ENCODE measurements around the gene DEK.

Gene DEK

GRCh38 chr6:18221288-18221615 lies 43.1 kb downstream of the DEK start:
- Histone ChIP-seq H3K36me3 (ENCODE audit: control insufficient read depth, insufficient read depth, low read length) (peaks cover under 1% of the 10 kb centered on the region; the same call in 1 of the 2 replicates), H3K27ac (ENCODE audit: low read length) (no peak overlapping the region), H3K9me3 (ENCODE audit: control insufficient read depth, insufficient read depth, low read length) (no peaks in the 10 kb centered on the region), H3K27me3 (ENCODE audit: control insufficient read depth, insufficient read depth, low read length) (no peaks in the 10 kb centered on the region), H3K4me1 (ENCODE audit: control insufficient read depth, insufficient read depth, low read length) (no peaks in the 10 kb centered on the region), H3K4me3 (ENCODE audit: low read length) (no peak overlapping the region)
- WGBS (ENCODE audit: insufficient coverage, insufficient read length) = no CpG with 5 or more reads among the region's 4 CpGs
- DNase-seq (ENCODE audit: low read depth, low spot score) = no peak

GRCh38 chr6:18219591-18219990 lies 44.7 kb downstream of the DEK start:
- H3K36me3 ChIP-seq (ENCODE audit: control insufficient read depth, insufficient read depth, low read length) = no peaks in the 10 kb centered on the region
- no peaks in the 10 kb centered on the region for H3K9me3 ChIP-seq (ENCODE audit: control insufficient read depth, insufficient read depth, low read length)
- WGBS (ENCODE audit: insufficient coverage, insufficient read length) = no CpG with 5 or more reads among the region's 7 CpGs

GRCh38 chr6:18218233-18218632 lies 46.1 kb downstream of the DEK start:
- DNase-seq (ENCODE audit: low read depth, low spot score) = no peak
- no peaks in the 10 kb centered on the region for H3K27me3 ChIP-seq (ENCODE audit: control insufficient read depth, insufficient read depth, low read length)
- no CpG with 5 or more reads among the region's 3 CpGs for WGBS (ENCODE audit: insufficient coverage, insufficient read length)
- no peaks in the 10 kb centered on the region for H3K9me3 ChIP-seq (ENCODE audit: control insufficient read depth, insufficient read depth, low read length)
- no peak overlapping the region for H3K4me3 ChIP-seq (ENCODE audit: low read length)
- no peaks in the 10 kb centered on the region for H3K36me3 ChIP-seq (ENCODE audit: control insufficient read depth, insufficient read depth, low read length)
- H3K27ac ChIP-seq (ENCODE audit: low read length) = no peak overlapping the region
- no peaks in the 10 kb centered on the region for H3K4me1 ChIP-seq (ENCODE audit: control insufficient read depth, insufficient read depth, low read length)

More at GRCh38 chr6:18219591-18219990, 44.7 kb downstream of the DEK start:
- Histone ChIP-seq H3K27ac (ENCODE audit: low read length) (no peak overlapping the region), H3K4me3 (ENCODE audit: low read length) (no peak overlapping the region), H3K27me3 (ENCODE audit: control insufficient read depth, insufficient read depth, low read length) (no peaks in the 10 kb centered on the region), H3K4me1 (ENCODE audit: control insufficient read depth, insufficient read depth, low read length) (no peaks in the 10 kb centered on the region)
- no peak for DNase-seq (ENCODE audit: low read depth, low spot score)

- no CpG with 5 or more reads among the region's 7 CpGs for WGBS (ENCODE audit: insufficient coverage, insufficient read length)
- Histone ChIP-seq H3K27me3 (ENCODE audit: control insufficient read depth, insufficient read depth, low read length) (no peaks in the 10 kb centered on the region), H3K27ac (ENCODE audit: low read length) (no peak overlapping the region), H3K9me3 (ENCODE audit: control insufficient read depth, insufficient read depth, low read length) (no peaks in the 10 kb centered on the region), H3K4me1 (ENCODE audit: control insufficient read depth, insufficient read depth, low read length) (no peaks in the 10 kb centered on the region), H3K4me3 (ENCODE audit: low read length) (no peak overlapping the region), H3K36me3 (ENCODE audit: control insufficient read depth, insufficient read depth, low read length) (no peaks in the 10 kb centered on the region)
- DNase-seq (ENCODE audit: low read depth, low spot score) = no peak
These were observed 47.9 kb downstream of the DEK start for GRCh38 chr6:18216411-18216810.

- no CpG with 5 or more reads among the region's 7 CpGs for WGBS (ENCODE audit: insufficient coverage, insufficient read length)
- no peak for DNase-seq (ENCODE audit: low read depth, low spot score)
- H3K9me3 ChIP-seq (ENCODE audit: control insufficient read depth, insufficient read depth, low read length) = no peaks in the 10 kb centered on the region
- H3K36me3 ChIP-seq (ENCODE audit: control insufficient read depth, insufficient read depth, low read length) = no peaks in the 10 kb centered on the region; the same call in 1 of the 2 replicates
- H3K27me3 ChIP-seq (ENCODE audit: control insufficient read depth, insufficient read depth, low read length) = no peaks in the 10 kb centered on the region
- no peak overlapping the region for H3K4me3 ChIP-seq (ENCODE audit: low read length)
- no peaks in the 10 kb centered on the region for H3K4me1 ChIP-seq (ENCODE audit: control insufficient read depth, insufficient read depth, low read length)
- no peak overlapping the region for H3K27ac ChIP-seq (ENCODE audit: low read length)
These were observed 48.9 kb downstream of the DEK start for GRCh38 chr6:18215436-18215835.

- no peak for DNase-seq (ENCODE audit: low read depth, low spot score)
- no peaks in the 10 kb centered on the region for H3K4me1 ChIP-seq (ENCODE audit: control insufficient read depth, insufficient read depth, low read length)
- no CpG with 5 or more reads among the region's 4 CpGs for WGBS (ENCODE audit: insufficient coverage, insufficient read length)
- no peaks in the 10 kb centered on the region; the same call in 1 of the 2 replicates for H3K36me3 ChIP-seq (ENCODE audit: control insufficient read depth, insufficient read depth, low read length)
- H3K27ac ChIP-seq (ENCODE audit: low read length) = no peak overlapping the region
- H3K27me3 ChIP-seq (ENCODE audit: control insufficient read depth, insufficient read depth, low read length) = no peaks in the 10 kb centered on the region
- no peak overlapping the region for H3K4me3 ChIP-seq (ENCODE audit: low read length)
- no peaks in the 10 kb centered on the region for H3K9me3 ChIP-seq (ENCODE audit: control insufficient read depth, insufficient read depth, low read length)
These were observed 50.3 kb downstream of the DEK start for GRCh38 chr6:18214003-18214402.

- Histone ChIP-seq H3K4me3 (ENCODE audit: low read length) (no peak overlapping the region), H3K27me3 (ENCODE audit: control insufficient read depth, insufficient read depth, low read length) (no peaks in the 10 kb centered on the region), H3K4me1 (ENCODE audit: control insufficient read depth, insufficient read depth, low read length) (no peaks in the 10 kb centered on the region), H3K36me3 (ENCODE audit: control insufficient read depth, insufficient read depth, low read length) (no peaks in the 10 kb centered on the region; the same call in 1 of the 2 replicates), H3K9me3 (ENCODE audit: control insufficient read depth, insufficient read depth, low read length) (no peaks in the 10 kb centered on the region), H3K27ac (ENCODE audit: low read length) (no peak overlapping the region)
- no peak for DNase-seq (ENCODE audit: low read depth, low spot score)
- WGBS (ENCODE audit: insufficient coverage, insufficient read length) = no CpG with 5 or more reads among the region's 9 CpGs
These were observed 50.9 kb downstream of the DEK start for GRCh38 chr6:18213439-18213838.

- DNase-seq (ENCODE audit: low read depth, low spot score) = no peak
- H3K27me3 ChIP-seq (ENCODE audit: control insufficient read depth, insufficient read depth, low read length) = no peaks in the 10 kb centered on the region
- no peaks in the 10 kb centered on the region; the same call in 1 of the 2 replicates for H3K36me3 ChIP-seq (ENCODE audit: control insufficient read depth, insufficient read depth, low read length)
- H3K4me3 ChIP-seq (ENCODE audit: low read length) = no peak overlapping the region
- no peak overlapping the region for H3K27ac ChIP-seq (ENCODE audit: low read length)
- no CpG with 5 or more reads among the region's 4 CpGs for WGBS (ENCODE audit: insufficient coverage, insufficient read length)
- H3K9me3 ChIP-seq (ENCODE audit: control insufficient read depth, insufficient read depth, low read length) = no peaks in the 10 kb centered on the region
- 0 out of 2 replicates have a peak, but pooled peaks cover 1% of the 10 kb centered on the region for H3K4me1 ChIP-seq (ENCODE audit: control insufficient read depth, insufficient read depth, low read length)
These were observed 52.1 kb downstream of the DEK start for GRCh38 chr6:18212231-18212630.

- H3K27me3 ChIP-seq (ENCODE audit: control insufficient read depth, insufficient read depth, low read length) = no peaks in the 10 kb centered on the region
- DNase-seq (ENCODE audit: low read depth, low spot score) = no peak
- no peaks in the 10 kb centered on the region for H3K9me3 ChIP-seq (ENCODE audit: control insufficient read depth, insufficient read depth, low read length)
- H3K4me3 ChIP-seq (ENCODE audit: low read length) = no peak overlapping the region
- WGBS (ENCODE audit: insufficient coverage, insufficient read length) = no CpG with 5 or more reads among the region's 6 CpGs
- no peak overlapping the region for H3K27ac ChIP-seq (ENCODE audit: low read length)
- 0 out of 2 replicates have a peak, but pooled peaks cover 1% of the 10 kb centered on the region for H3K4me1 ChIP-seq (ENCODE audit: control insufficient read depth, insufficient read depth, low read length)
- no peaks in the 10 kb centered on the region; the same call in 1 of the 2 replicates for H3K36me3 ChIP-seq (ENCODE audit: control insufficient read depth, insufficient read depth, low read length)
These were observed 53.0 kb downstream of the DEK start for GRCh38 chr6:18211338-18211737.

GRCh38 chr6:18210707-18211106 lies 53.6 kb downstream of the DEK start:
- Histone ChIP-seq H3K4me1 (ENCODE audit: control insufficient read depth, insufficient read depth, low read length) (0 out of 2 replicates have a peak, but pooled peaks cover 1% of the 10 kb centered on the region), H3K27me3 (ENCODE audit: control insufficient read depth, insufficient read depth, low read length) (no peaks in the 10 kb centered on the region), H3K27ac (ENCODE audit: low read length) (no peak overlapping the region), H3K36me3 (ENCODE audit: control insufficient read depth, insufficient read depth, low read length) (no peaks in the 10 kb centered on the region; the same call in 1 of the 2 replicates), H3K4me3 (ENCODE audit: low read length) (no peak overlapping the region), H3K9me3 (ENCODE audit: control insufficient read depth, insufficient read depth, low read length) (no peaks in the 10 kb centered on the region)
- DNase-seq (ENCODE audit: low read depth, low spot score) = no peak
- WGBS (ENCODE audit: insufficient coverage, insufficient read length) = no CpG with 5 or more reads among the region's 5 CpGs

GRCh38 chr6:18209539-18210197 lies 54.7 kb downstream of the DEK start:
- Histone ChIP-seq H3K4me3 (ENCODE audit: low read length) (no peak overlapping the region), H3K27ac (ENCODE audit: low read length) (no peak overlapping the region), H3K36me3 (ENCODE audit: control insufficient read depth, insufficient read depth, low read length) (no peaks in the 10 kb centered on the region; the same call in 1 of the 2 replicates), H3K9me3 (ENCODE audit: control insufficient read depth, insufficient read depth, low read length) (no peaks in the 10 kb centered on the region), H3K27me3 (ENCODE audit: control insufficient read depth, insufficient read depth, low read length) (no peaks in the 10 kb centered on the region), H3K4me1 (ENCODE audit: control insufficient read depth, insufficient read depth, low read length) (0 out of 2 replicates have a peak, but pooled peaks cover 1% of the 10 kb centered on the region)
- no peak for DNase-seq (ENCODE audit: low read depth, low spot score)
- WGBS (ENCODE audit: insufficient coverage, insufficient read length) = no CpG with 5 or more reads among the region's 12 CpGs
